Esophagus muscularis mucosa (tissue), 3 donors: ENCODE measurements around the gene ATP5F1D.

Experiments
- CTCF ChIP-seq, 3 experiments: fragments of 200-600 bp in 2 of 3; fragments of 450-650 bp in 1 of 3; sonication (generic) in 2 of 3; IDR thresholded peaks; one replicate each; pipeline ENCODE4 v1.5.1; 2017 to 2019; ENCODE audit warnings: antibody characterized with exemption in 3 of 3, mild to moderate bottlenecking in 2 of 3, moderate library complexity in 1 of 3
- POLR2A ChIP-seq: fragments of 450-650 bp; IDR thresholded peaks from one replicate; pipeline ENCODE4 v1.6.1; 2017; ENCODE audit warnings: antibody characterized with exemption, moderate library complexity, mild to moderate bottlenecking, low read depth

GRCh38 chr19:1251330-1252220, 10.0 kb downstream of the ATP5F1D start:
- no peak for TF ChIP-seq CTCF (IDR thresholded peaks at IDR 0.05)
- no peak for TF ChIP-seq POLR2A
